Sigmoid colon (tissue), 4 donors: ENCODE measurements around the gene PITX3.
"Not testable (repeated sequence)": the region's sequence is repeated elsewhere in the genome, so short reads cannot be mapped to it uniquely, and the experiment has no call there.

ENCODE experiments used
- CTCF ChIP-seq, 4 experiments: fragments of 450-650 bp in 3 of 4; fragments of 200-600 bp in 1 of 4; IDR thresholded peaks; one replicate each; pipeline ENCODE4 v1.5.1; 2016 to 2019; ENCODE audit warnings: antibody characterized with exemption in 4 of 4, mild to moderate bottlenecking in 3 of 4, moderate library complexity in 2 of 4
- POLR2AphosphoS5 ChIP-seq, 4 donors: sonication (generic); formaldehyde crosslinking; IDR thresholded peaks; one replicate each; pipeline ENCODE4 v1.6.1; 2017; ENCODE audit warnings: antibody characterized with exemption in 4 of 4

- TF ChIP-seq CTCF, POLR2AphosphoS5 (IDR thresholded peaks at IDR 0.05): not testable (repeated sequence)
Observed at GRCh38 chr10:102213599-102213998, 27.7 kb downstream of the PITX3 start.
